HTR-8/SVneo (cell line): ENCODE results near the gene SLC16A6.
A peak's percentile ranks its signal among the peaks of the same experiment; 100 is the strongest.
"Not testable (repeated sequence)": the region's sequence is repeated elsewhere in the genome, so short reads cannot be mapped to it uniquely, and the experiment has no call there.

Experiments
- DNase-seq: peaks from one replicate; pipeline ENCODE4 v3.0.0; 2011; ENCODE audit warnings: low spot score, mixed read lengths; ENCODE audit not compliant: insufficient read length
- FAIRE-seq: peaks from 2 replicates; lab custom pipeline; 2011; peaks lifted over from hg19 to GRCh38; lab: Jason Lieb, UNC

SLC16A6 gene

GRCh38 chr17:68292689-68293040 is 1.7 kb upstream of the SLC16A6 start:
- DNase-seq (no peak), FAIRE-seq (no peak)

DNA sequence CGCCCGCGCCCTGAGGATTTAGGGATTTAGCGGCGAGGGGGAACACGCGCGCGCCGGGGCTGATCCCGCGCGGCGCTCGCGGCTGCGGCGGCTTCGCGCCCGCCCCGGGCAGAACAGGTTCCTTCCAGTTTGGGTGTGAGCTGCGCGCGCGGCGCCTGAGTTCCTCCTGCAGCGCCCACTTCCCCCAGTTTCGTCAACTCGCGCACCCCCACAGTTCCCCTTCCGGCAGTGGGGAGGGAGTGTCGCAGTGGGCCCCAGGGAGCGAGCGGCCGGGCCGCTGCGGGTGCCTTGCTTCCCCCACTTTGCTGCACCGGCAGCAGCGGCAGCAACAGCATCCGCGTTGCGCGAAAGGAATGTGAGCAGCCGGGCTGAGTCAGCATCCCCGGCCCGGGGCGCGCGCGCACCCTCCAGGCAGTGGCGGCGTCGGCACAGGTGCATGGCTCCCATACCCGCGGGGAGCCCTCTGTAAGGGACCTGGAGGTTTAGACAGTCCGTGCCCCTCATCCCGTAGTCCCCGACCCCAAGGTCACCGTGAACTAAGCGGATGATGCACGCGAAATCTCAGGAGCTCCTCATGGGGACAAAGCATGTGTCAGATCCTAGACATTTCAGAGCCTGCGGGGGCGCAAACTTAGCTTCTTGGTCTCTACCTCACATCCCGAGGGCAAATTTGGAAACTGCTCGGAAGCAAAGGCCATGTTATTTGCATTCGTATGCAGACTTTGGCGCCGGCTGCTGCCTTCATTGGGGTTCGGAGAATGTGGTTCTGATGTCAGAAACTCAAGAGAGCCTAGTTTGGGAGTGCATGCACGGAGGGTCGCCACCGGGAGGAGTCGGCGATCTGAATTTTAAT is 1.1 kb upstream of the SLC16A6 start:
- DNase-seq (peak; percentile 88), FAIRE-seq (peak; percentile 76)

DNA sequence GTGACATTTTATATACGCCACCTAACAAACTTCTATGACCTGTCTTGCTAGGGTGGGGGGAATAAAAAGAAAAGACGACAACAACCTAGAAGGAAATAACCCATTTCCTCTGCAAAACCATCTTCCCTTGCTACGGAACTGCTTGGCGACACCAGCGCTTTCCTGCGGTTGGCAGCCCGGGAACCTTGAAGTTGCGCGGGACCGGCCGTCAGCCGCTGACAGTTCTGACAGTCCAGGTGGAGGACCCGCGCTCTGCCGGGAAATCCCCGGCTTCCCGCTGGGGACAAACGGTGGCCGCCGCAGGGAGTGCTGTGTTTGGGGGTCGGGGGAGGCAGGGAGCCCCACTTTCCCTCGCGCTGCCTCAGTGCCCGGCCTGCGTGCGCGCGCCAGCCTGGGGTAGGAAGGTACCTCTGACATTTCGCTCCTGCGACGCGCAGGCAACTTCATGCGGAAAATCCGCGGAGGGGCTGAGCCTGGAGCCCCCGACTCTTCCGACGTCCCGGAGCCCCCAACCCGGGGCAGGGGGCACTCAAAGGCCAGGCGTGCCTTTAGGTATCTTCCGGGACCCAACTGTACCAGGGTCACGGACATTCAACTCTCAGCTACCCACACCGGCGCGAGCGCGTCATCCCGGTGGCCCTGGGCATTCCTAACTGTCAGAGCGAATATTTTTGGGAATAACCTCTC is 516 bp downstream of the SLC16A6 start:
- no peak for DNase-seq
- no peak for FAIRE-seq

DNA sequence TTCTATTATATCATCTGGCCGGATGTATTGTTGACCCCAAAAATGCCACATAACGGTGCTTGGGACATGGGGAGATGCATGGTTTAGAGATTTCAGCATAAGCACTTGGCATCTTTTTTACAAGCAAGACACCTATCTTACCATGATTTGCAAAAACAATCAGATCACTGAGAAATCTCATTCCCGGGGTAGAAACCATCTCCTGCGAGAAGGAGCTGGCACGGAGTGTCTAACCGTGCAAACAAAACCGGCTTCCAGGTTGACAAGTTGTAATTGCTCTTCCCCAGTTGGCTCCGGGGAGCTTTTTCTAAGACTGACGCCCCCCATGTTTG is 1.0 kb downstream of the SLC16A6 start:
- FAIRE-seq (no peak), DNase-seq (no peak)

DNA sequence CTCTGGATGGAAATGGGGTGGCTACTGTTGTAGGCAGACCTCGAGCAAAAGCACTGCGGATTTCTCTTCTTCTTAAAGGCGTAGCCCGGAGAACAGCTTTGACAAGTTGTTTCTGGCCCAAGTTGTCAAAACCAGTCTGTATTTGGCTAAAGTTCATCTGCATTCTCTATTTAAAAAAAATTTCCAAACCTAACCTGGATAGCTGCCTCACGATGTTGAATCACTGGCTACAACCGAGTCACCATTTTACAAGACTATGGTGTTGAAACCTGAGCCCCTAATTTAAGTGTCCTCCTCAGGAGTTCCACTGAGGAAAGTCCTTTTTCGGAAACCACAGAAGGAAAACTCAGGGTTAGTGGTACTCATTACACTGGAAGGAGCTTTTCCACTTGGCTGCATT is 1.5 kb downstream of the SLC16A6 start:
- FAIRE-seq (no peak), DNase-seq (no peak)

DNA sequence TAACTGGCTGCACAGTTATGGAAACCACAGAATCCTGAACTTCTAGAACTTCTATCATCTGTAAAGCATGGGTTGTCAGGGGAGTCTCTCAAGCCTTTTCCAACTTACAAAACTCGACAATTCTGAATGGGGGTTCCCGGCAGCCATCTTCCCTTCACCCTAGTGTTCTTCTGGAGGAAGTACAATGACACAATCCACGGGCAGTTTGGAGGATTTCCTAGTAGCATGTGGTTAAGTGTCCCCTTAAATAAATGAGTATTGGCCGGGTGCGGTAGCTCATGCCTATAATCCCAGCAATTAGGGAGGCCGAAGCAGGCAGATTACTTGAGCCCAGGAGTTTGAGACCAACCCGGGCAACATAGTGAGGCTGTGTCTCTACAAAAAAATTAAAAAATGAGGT is 2.1 kb downstream of the SLC16A6 start:
- no peak for DNase-seq
- FAIRE-seq, result no peak

GRCh38 chr17:68288375-68288774 is 2.6 kb downstream of the SLC16A6 start:
- DNase-seq (no peak), FAIRE-seq (no peak)

DNA sequence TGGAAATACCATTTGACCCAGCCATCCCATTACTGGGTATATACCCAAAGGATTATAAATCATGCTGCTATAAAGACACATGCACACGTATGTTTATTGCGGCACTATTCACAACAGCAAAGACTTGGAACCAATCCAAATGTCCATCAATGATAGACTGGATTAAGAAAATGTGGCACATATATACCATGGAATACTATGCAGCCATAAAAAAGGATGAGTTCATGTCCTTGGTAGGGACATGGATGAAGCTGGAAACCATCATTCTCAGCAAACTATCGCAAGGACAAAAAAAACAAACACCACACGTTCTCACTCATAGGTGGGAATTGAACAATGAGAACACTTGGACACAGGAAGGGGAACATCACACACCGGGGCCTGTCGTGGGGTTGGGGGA is 9.0 kb downstream of the SLC16A6 start:
- DNase-seq, FAIRE-seq: not testable (repeated sequence)

DNA sequence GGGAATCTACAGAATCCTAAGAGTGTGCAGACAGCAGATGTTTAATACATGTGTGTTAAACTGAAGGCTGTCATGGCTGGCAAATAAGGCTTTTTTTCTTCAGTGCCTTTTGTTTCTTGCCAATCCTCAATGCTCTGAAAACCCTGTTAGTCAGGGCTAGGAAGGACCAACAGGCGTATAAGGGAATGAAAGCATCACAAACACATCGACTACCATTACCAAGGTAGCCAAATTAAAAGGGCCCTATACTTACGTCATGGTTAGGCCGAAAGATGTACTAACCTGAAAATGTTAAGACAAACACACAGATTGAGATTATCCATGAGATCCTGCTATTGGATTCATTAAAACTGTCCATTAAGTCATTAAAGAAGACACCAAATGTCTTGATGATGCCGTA is 13.1 kb downstream of the SLC16A6 start:
- no peak for DNase-seq
- no peak for FAIRE-seq

DNA sequence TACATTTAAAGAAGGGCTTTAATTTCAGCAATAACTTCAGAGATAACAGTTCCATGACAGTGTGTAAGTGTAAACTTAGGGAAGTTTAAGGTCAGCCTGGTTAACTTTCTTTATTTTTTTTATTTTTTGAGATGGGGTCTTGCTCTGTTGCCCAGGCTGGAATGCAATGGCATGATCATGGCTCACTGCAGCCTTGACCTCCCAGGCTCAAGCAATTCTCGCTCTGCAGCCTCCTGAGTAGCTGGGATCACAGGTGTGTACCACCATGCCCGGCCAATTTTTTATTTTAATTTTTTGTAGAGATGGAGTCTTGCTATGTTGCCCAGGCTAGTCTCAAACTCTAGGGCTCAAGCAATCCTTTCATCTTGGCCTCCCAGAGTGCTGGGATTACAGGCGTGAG is 14.6 kb downstream of the SLC16A6 start:
- not testable (repeated sequence) for FAIRE-seq, DNase-seq

DNA sequence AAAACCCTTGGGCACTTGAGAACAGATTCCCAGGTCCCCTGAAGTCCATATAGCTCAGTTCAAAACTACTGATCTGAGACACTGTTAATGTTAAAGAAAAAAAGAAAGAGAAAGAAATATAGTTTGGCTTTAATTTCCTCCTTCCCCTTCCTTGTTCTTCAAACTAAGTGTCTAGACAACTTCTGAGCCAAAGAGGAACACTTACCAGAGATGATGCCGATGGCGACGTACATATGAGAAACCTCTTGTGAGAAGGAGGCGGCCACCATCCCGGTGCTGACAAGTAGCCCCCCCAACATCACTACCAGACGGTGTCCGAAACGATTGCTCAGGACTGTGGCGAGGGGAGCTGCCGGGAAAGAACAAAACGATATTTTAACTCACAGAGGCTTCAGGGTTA is 17.2 kb downstream of the SLC16A6 start:
- no peak for FAIRE-seq
- DNase-seq, result no peak

- DNase-seq, FAIRE-seq: not testable (repeated sequence)
These were observed 25.1 kb downstream of the SLC16A6 start for GRCh38 chr17:68265833-68266232.

- FAIRE-seq, result peak; percentile 91
- not testable (repeated sequence) for DNase-seq
These were observed 27.7 kb downstream of the SLC16A6 start for GRCh38 chr17:68263101-68263681.

DNA sequence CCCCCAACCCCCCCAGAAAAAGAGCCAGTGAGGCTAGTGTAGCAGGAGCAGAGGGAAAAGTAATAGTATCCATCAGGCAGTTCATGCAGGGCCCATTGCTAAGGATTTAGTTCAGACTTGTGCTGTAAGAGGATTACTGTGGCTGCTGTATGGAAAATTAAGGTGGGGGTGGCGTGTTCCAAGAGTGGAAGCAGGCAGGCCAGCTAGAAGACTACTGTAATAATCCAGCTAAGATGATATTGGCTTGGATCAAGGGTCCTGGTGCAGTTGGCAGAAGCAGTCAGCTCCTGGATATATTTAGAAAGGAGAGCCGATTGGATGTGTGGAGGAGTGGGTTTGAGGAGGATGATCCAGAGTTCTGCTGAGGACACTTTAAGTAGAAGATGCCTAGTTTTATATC is 28.5 kb downstream of the SLC16A6 start:
- FAIRE-seq, DNase-seq: not testable (repeated sequence)

DNA sequence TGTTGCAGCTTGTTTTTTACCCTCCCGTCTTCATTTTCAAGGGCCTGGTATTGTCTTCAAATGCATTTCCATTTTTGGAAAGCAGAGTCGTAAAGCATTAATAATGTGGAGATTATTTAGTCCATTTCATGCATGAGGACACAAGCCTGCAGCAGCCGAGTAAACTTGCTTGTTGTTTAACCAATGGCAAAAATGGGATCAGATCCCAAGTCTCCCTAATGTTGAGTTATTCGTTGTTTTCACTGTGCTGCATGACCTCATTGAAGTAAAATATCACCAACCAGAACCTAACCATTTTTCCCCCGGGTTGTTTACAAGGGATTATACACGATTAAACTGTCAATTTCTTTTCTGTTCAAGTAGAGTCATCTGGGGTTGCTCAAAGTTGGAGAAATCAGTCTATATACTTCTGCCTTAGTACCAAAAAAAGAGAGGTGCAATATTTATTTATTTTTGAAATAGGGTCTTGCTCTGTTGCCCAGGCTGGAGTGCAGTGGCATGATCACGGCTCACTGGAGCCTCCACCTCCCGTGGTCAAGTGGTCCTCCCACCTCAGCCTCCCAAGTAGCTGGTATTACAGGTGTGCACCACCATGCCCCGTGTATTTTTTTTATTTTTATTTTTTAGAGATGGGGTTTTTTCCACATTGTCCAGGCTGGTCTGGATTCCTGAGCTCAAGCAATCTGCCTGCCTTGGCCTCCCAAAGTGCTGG is 30.7 kb downstream of the SLC16A6 start:
- no peak for FAIRE-seq
- no peak for DNase-seq

- FAIRE-seq, result peak; percentile 82
These were observed 31.3 kb downstream of the SLC16A6 start for GRCh38 chr17:68259648-68259951.

GRCh38 chr17:68258890-68259647 is 31.9 kb downstream of the SLC16A6 start:
- DNase-seq (peak; percentile 43), FAIRE-seq (peak; percentile 96)

More at GRCh38 chr17:68259648-68259951, 31.3 kb downstream of the SLC16A6 start:
- not testable (repeated sequence) for DNase-seq

GRCh38 chr17:68257934-68258333 is 33.0 kb downstream of the SLC16A6 start:
- FAIRE-seq (no peak), DNase-seq (no peak)

DNA sequence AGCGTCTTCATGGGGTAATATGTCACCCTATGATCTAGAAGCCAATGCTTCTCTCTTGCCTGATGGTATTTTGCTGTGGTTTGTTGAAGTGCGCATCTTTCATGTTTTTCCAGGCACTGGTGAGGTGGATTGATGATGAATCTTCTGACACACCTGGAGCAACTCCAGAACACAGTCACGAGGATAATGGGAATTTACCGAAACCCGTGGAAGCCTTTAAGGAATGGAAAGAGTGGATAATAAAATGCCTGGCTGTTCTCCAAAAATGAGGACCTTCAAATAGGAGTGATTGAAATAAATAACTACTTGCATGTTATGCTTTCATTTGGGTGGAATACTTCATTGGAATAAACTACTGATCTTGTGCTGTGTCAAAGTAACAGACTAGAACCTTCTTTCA is 34.2 kb downstream of the SLC16A6 start:
- not testable (repeated sequence) for DNase-seq, FAIRE-seq
